Fibroblast of lung (primary cell): ENCODE results near the gene LRMDA.

Source experiments
- CTCF ChIP-seq, 2 donors: IDR thresholded peaks in 1 of 2; conservative IDR thresholded peaks in 1 of 2; 1 replicate in 1 of 2; 2 replicates in 1 of 2; pipeline ENCODE4 v1.5.1; 2011 to 2012; ENCODE audit warnings: low read length in 2 of 2, control low read depth in 1 of 2, inconsistent platforms in 1 of 2, low read depth in 1 of 2, mild to moderate bottlenecking in 1 of 2
- EZH2 ChIP-seq: IDR thresholded peaks from 2 replicates; pipeline ENCODE4 v1.5.1; 2012; ENCODE audit warnings: low read length, control low read depth, mild to moderate bottlenecking; ENCODE audit errors: missing control alignments

- TF ChIP-seq CTCF (conservative IDR thresholded peaks at IDR 0.05 in 1 of 2, IDR thresholded peaks at IDR 0.05 in 1 of 2; ENCODE audit: low read depth in 1 of 2, low read length in 2 of 2), result peak in 1 of 2 donors; percentile 15
- no peak for TF ChIP-seq EZH2
Measured at GRCh38 chr10:76040107-76040829, 608.8 kb downstream of the LRMDA start.
